Activated T-helper 1 cell treated with Interleukin-2 at 50 U/mL for 16 hours (primary cell): Measurements from ENCODE around the gene CTIF.

Source experiments
- DNase-seq: peaks from one replicate; pipeline ENCODE4 v3.0.0-alpha.2; 2020; ENCODE audit warnings: low read depth

Gene CTIF

GRCh38 chr18:48753691-48754090, 214.9 kb downstream of the CTIF start:
- DNase-seq, result no peak

- no peak for DNase-seq
Measured at GRCh38 chr18:48754559-48754958, 215.7 kb downstream of the CTIF start.

GRCh38 chr18:48754993-48755473, 216.2 kb downstream of the CTIF start:
- DNase-seq, result no peak

GRCh38 chr18:48756511-48757226, 217.8 kb downstream of the CTIF start:
- no peak for DNase-seq

GRCh38 chr18:48757367-48757766, 218.5 kb downstream of the CTIF start:
- no peak for DNase-seq

- no peak for DNase-seq
Measured at GRCh38 chr18:48757906-48758305, 219.1 kb downstream of the CTIF start.

GRCh38 chr18:48761582-48761981, 222.8 kb downstream of the CTIF start:
- no peak for DNase-seq

- DNase-seq, result no peak
Measured at GRCh38 chr18:48762022-48762421, 223.2 kb downstream of the CTIF start.

- no peak for DNase-seq
Measured at GRCh38 chr18:48762836-48763718, 224.2 kb downstream of the CTIF start.

- no peak for DNase-seq
Measured at GRCh38 chr18:48763719-48764100, 224.9 kb downstream of the CTIF start.

GRCh38 chr18:48765053-48765452, 226.2 kb downstream of the CTIF start:
- no peak for DNase-seq

- DNase-seq, result no peak
Measured at GRCh38 chr18:48766026-48766425, 227.2 kb downstream of the CTIF start.

- no peak for DNase-seq
Measured at GRCh38 chr18:48766487-48766886, 227.7 kb downstream of the CTIF start.

- DNase-seq, result no peak
Measured at GRCh38 chr18:48767090-48767690, 228.4 kb downstream of the CTIF start.

GRCh38 chr18:48769006-48769636, 230.3 kb downstream of the CTIF start:
- no peak for DNase-seq

GRCh38 chr18:48770243-48770642, 231.4 kb downstream of the CTIF start:
- no peak for DNase-seq

GRCh38 chr18:48771641-48772375, 233.0 kb downstream of the CTIF start:
- no peak for DNase-seq

GRCh38 chr18:48772457-48772856, 233.6 kb downstream of the CTIF start:
- no peak for DNase-seq

GRCh38 chr18:48773821-48774220, 235.0 kb downstream of the CTIF start:
- DNase-seq, result no peak

GRCh38 chr18:48774941-48775340, 236.1 kb downstream of the CTIF start:
- DNase-seq, result no peak

- DNase-seq, result no peak
Measured at GRCh38 chr18:48775372-48776155, 236.7 kb downstream of the CTIF start.
